SK-N-SH (cell line): Measurements from ENCODE around the gene DZIP1L. TPM values are rescaled to one million over a fixed set of nuclear protein-coding genes. Genes with fewer than 3 reads are reported as not detected.

Experiments used
- CTCF ChIA-PET: fragments of 300-600, 350-600 bp; formaldehyde crosslinking; extraction: SDS; loops from one replicate; lab custom pipeline; 2021; lab: Yijun Ruan, JAX
- POLR2A ChIA-PET: fragments of 350-600 bp; sonication (Branson Sonifier 250); formaldehyde crosslinking; extraction: SDS; loops from one replicate; lab custom pipeline; 2020; ENCODE audit warnings: antibody characterized with exemption, inconsistent platforms; lab: Yijun Ruan, JAX
- DNase-seq: peaks from one replicate; pipeline ENCODE4 v3.0.0; 2012
- H2AFZ ChIP-seq: fragments of 200-600 bp; sonication (generic); 2 replicates; pipeline ENCODE4 v1.8.1; 2016; ENCODE audit warnings: antibody characterized with exemption, mild to moderate bottlenecking, low read depth
- H3F3A ChIP-seq: fragments of 200-600 bp; sonication (generic); replicated peaks from 2 replicates; pipeline ENCODE3; 2016; ENCODE audit warnings: antibody characterized with exemption, mild to moderate bottlenecking; ENCODE audit not compliant: insufficient read depth
- H3K27ac ChIP-seq, 2 experiments: fragments of 200-500 bp in 1 of 2; fragments of 200-600 bp in 1 of 2; sonication (Bioruptor generic) in 1 of 2; sonication (generic), shearing (Covaris generic) in 1 of 2; 2 replicates each; pipeline versions ENCODE4 v1.5.1 to v1.6.1; 2014 to 2016; ENCODE audit warnings: low read depth in 2 of 2, inconsistent platforms in 1 of 2, low read length in 1 of 2, mild to moderate bottlenecking in 1 of 2, mixed read lengths in 1 of 2
- H3K27me3 ChIP-seq: fragments of 200-600 bp; sonication (generic), shearing (Covaris generic); 2 replicates; pipeline ENCODE4 v1.6.1; 2016; ENCODE audit warnings: mixed run types; ENCODE audit not compliant: insufficient read depth
- H3K36me3 ChIP-seq, 2 experiments: fragments of 200-500 bp in 1 of 2; fragments of 200-600 bp in 1 of 2; sonication (Bioruptor generic) in 1 of 2; sonication (generic) in 1 of 2; replicated peaks in 1 of 2; 2 replicates each; pipeline versions ENCODE3 to v1.5.1; 2014 to 2016; ENCODE audit warnings: low read length in 1 of 2, mild to moderate bottlenecking in 1 of 2; ENCODE audit not compliant: insufficient read depth in 2 of 2, control insufficient read depth in 1 of 2
- H3K4me1 ChIP-seq, 2 experiments: fragments of 200-500 bp in 1 of 2; fragments of 200-600 bp in 1 of 2; sonication (Bioruptor generic) in 1 of 2; sonication (generic), shearing (Covaris generic) in 1 of 2; 2 replicates each; pipeline versions ENCODE4 v1.5.1 to v1.6.1; 2014 to 2016; ENCODE audit warnings: low read depth in 1 of 2, low read length in 1 of 2, mixed run types in 1 of 2; ENCODE audit not compliant: insufficient read depth in 2 of 2, control insufficient read depth in 1 of 2
- H3K4me2 ChIP-seq: fragments of 200-600 bp; sonication (generic), shearing (Covaris generic); 2 replicates; pipeline ENCODE4 v1.6.1; 2017; ENCODE audit warnings: mixed run types
- H3K4me3 ChIP-seq, 2 experiments: fragments of 200-500 bp in 1 of 2; fragments of 200-600 bp in 1 of 2; sonication (Bioruptor generic) in 1 of 2; sonication (generic), shearing (Covaris generic) in 1 of 2; 2 replicates each; pipeline versions ENCODE4 v1.5.1 to v1.8.1; 2014 to 2016; ENCODE audit warnings: low read depth in 2 of 2, inconsistent platforms in 1 of 2, low read length in 1 of 2, mild to moderate bottlenecking in 1 of 2, mixed read lengths in 1 of 2, moderate library complexity in 1 of 2
- H3K79me2 ChIP-seq: fragments of 200-600 bp; sonication (generic); 2 replicates; pipeline ENCODE4 v1.8.1; 2017; ENCODE audit warnings: mild to moderate bottlenecking; ENCODE audit not compliant: insufficient read depth
- H3K9ac ChIP-seq: fragments of 200-600 bp; sonication (generic); 2 replicates; pipeline ENCODE4 v1.6.1; 2017; ENCODE audit warnings: mixed run types
- H3K9me2 ChIP-seq: fragments of 200-600 bp; sonication (generic); 2 replicates; pipeline ENCODE4 v1.6.1; 2017; ENCODE audit warnings: mixed run types
- H3K9me3 ChIP-seq: fragments of 200-600 bp; sonication (generic); 2 replicates; pipeline ENCODE4 v1.6.1; 2017; ENCODE audit warnings: mixed run types, mild to moderate bottlenecking, moderate library complexity
- H4K20me1 ChIP-seq: fragments of 200-600 bp; sonication (generic); 2 replicates; pipeline ENCODE4 v1.6.1; 2017; ENCODE audit warnings: mild to moderate bottlenecking, mixed run types; ENCODE audit not compliant: insufficient read depth
- EP300 ChIP-seq, 2 experiments: IDR thresholded peaks; 2 replicates each; pipeline versions ENCODE4 v1.4.0 to v1.6.1; 2012; ENCODE audit warnings: borderline replicate concordance in 1 of 2, low read depth in 1 of 2, low read length in 1 of 2
- FOXM1 ChIP-seq: IDR thresholded peaks from 2 replicates; pipeline ENCODE4 v1.4.0; 2012; ENCODE audit warnings: low read depth, mild to moderate bottlenecking
- GABPA ChIP-seq: IDR thresholded peaks from 2 replicates; pipeline ENCODE4 v1.4.0; 2012; ENCODE audit warnings: low read depth, mild to moderate bottlenecking
- GATA2 ChIP-seq: sonication (generic); formaldehyde crosslinking; IDR thresholded peaks from 2 replicates; pipeline ENCODE4 v1.5.0; 2020; ENCODE audit warnings: mild to moderate bottlenecking, missing genetic modification reagents
- IRF3 ChIP-seq: fragments of 150-350 bp; IDR thresholded peaks from 2 replicates; pipeline ENCODE4 v1.6.1; 2016; ENCODE audit warnings: mild to moderate bottlenecking, low read depth, low read length
- MXI1 ChIP-seq: IDR thresholded peaks from 2 replicates; pipeline ENCODE4 v1.6.1; 2012; ENCODE audit warnings: mild to moderate bottlenecking, low read depth, low read length, improper control_type of control experiment
- NFIC ChIP-seq: IDR thresholded peaks from 2 replicates; pipeline ENCODE4 v1.4.0; 2012; ENCODE audit warnings: borderline replicate concordance
- NRF1 ChIP-seq: IDR thresholded peaks from 2 replicates; pipeline ENCODE4 v1.6.1; 2012; ENCODE audit warnings: low read depth, mild to moderate bottlenecking, low read length
- PBX3 ChIP-seq: IDR thresholded peaks from 2 replicates; pipeline ENCODE4; 2012
- RFX5 ChIP-seq: IDR thresholded peaks from 2 replicates; pipeline ENCODE4 v1.6.1; 2012; ENCODE audit warnings: mild to moderate bottlenecking, improper control_type of control experiment, low read length
- RXRA ChIP-seq: IDR thresholded peaks from 2 replicates; pipeline ENCODE4 v1.4.0; 2012; ENCODE audit warnings: low read depth, mild to moderate bottlenecking, borderline replicate concordance
- SMC3 ChIP-seq: IDR thresholded peaks from 2 replicates; pipeline ENCODE4 v1.6.1; 2012; ENCODE audit warnings: low read depth, low read length, improper control_type of control experiment
- TAF1 ChIP-seq: IDR thresholded peaks from 2 replicates; pipeline ENCODE4 v1.6.1; 2012; ENCODE audit warnings: low read depth, mild to moderate bottlenecking, low read length, moderate library complexity, borderline replicate concordance
- USF1 ChIP-seq: IDR thresholded peaks from 2 replicates; pipeline ENCODE4 v1.4.0; 2012; ENCODE audit warnings: low read depth, borderline replicate concordance
- YY1 ChIP-seq: IDR thresholded peaks from 2 replicates; pipeline ENCODE4 v1.4.0; 2012; ENCODE audit warnings: low read depth, mild to moderate bottlenecking
- ZBTB33 ChIP-seq: IDR thresholded peaks from 2 replicates; pipeline ENCODE4 v1.4.0; 2012; ENCODE audit warnings: low read depth, borderline replicate concordance
- WGBS: methylation state at CpG from one replicate; pipeline ENCODE4 v1.1.6; 2017; ENCODE audit warnings: low lambda C conversion rate; 5-methylcytosine and 5-hydroxymethylcytosine counted together
- polyA plus RNA-seq, 3 experiments: library from polyadenylated mRNA; depleted of rRNA; stranded (reverse); fragments of >200 nt; gene quantifications; 2 replicates each; pipeline ENCODE4 v1.2.3, GENCODE V29; 2012

DZIP1L gene
- polyA plus RNA-seq, 1 of the 3 experiments (the other 2 are of a cell fraction) = 6.4 TPM

GRCh38 chr3:138059261-138059660 lies 56.1 kb downstream of the DZIP1L start:
- no peak for TF ChIP-seq GATA2 (CRISPR knock-in tag)
- 0 out of 2 replicates have a peak, but pooled peaks have one; percentile 19 for TF ChIP-seq NFIC
- CTCF ChIA-PET = interaction anchor here (1.1 to 2.2 kb wide), 4 partner anchors 9 to 112 kb away, joined by 3 to 5 read pairs (median 4); no protein-coding TSS in a partner anchor
- peaks cover 22 to 29% of the 10 kb centered on the region in 2 experiments for H3K36me3 ChIP-seq
- no peak overlapping the region for H3K9ac ChIP-seq
- H3K4me2 ChIP-seq = no peak overlapping the region
- H4K20me1 ChIP-seq = peaks cover 10% of the 10 kb centered on the region; the same call in 1 of the 2 replicates
- peak overlapping the region in 1 of 2 experiments; percentile 16; a peak in 1 of 4 replicates for H3K27ac ChIP-seq
- no peak for DNase-seq
- no peaks in the 10 kb centered on the region for H3K9me2 ChIP-seq
- no peak overlapping the region for H2AFZ ChIP-seq
- H3K9me3 ChIP-seq = no peaks in the 10 kb centered on the region
- peaks cover 10% of the 10 kb centered on the region for H3F3A ChIP-seq
- H3K4me1 ChIP-seq = peaks cover 3 to 8% of the 10 kb centered on the region in 2 experiments; a peak in 3 of 4 replicates
- H3K79me2 ChIP-seq = no peaks in the 10 kb centered on the region
- H3K27me3 ChIP-seq = no peaks in the 10 kb centered on the region
- POLR2A ChIA-PET = no interaction called here
- no peak overlapping the region for H3K4me3 ChIP-seq

GRCh38 chr3:138057384-138057783 lies 58.0 kb downstream of the DZIP1L start:
- H3K4me1 ChIP-seq = peaks cover 3 to 4% of the 10 kb centered on the region in 2 experiments; a peak in 3 of 4 replicates
- no peaks in the 10 kb centered on the region for H3K79me2 ChIP-seq
- H4K20me1 ChIP-seq = 0 out of 2 replicates have a peak, but pooled peaks cover 2% of the 10 kb centered on the region
- 93% methylated on average over 3 of the region's 3 CpGs for WGBS
- H3K9ac ChIP-seq = no peak overlapping the region
- no peaks in the 10 kb centered on the region for H3F3A ChIP-seq
- no peaks in the 10 kb centered on the region for H3K9me2 ChIP-seq
- H3K9me3 ChIP-seq = no peaks in the 10 kb centered on the region
- no peak overlapping the region for H2AFZ ChIP-seq
- no peaks in the 10 kb centered on the region for H3K27me3 ChIP-seq
- ChIA-PET CTCF (interaction anchor here (1.0 kb wide), 1 partner anchor 62 kb away, joined by 3 read pairs; no protein-coding TSS in a partner anchor), POLR2A (no interaction called here)
- H3K4me2 ChIP-seq = no peak overlapping the region
- DNase-seq = no peak
- H3K4me3 ChIP-seq = no peak overlapping the region
- TF ChIP-seq EP300 (IDR thresholded peaks at IDR 0.05; ENCODE audit: borderline replicate concordance in 1 of 2, low read depth in 1 of 2, low read length in 1 of 2) (no peak), PBX3 (no peak), FOXM1 (no peak), YY1 (no peak), SMC3 (no peak), MXI1 (no peak), NRF1 (no peak), RFX5 (no peak), IRF3 (no peak), GABPA (no peak), TAF1 (no peak), ZBTB33 (no peak), USF1 (no peak), RXRA (no peak)
- TF ChIP-seq, all 33 proteins: peak for 0
- H3K27ac ChIP-seq = no peak overlapping the region
- H3K36me3 ChIP-seq = peaks cover 11 to 31% of the 10 kb centered on the region in 2 experiments
